ENCODE data around the gene SYNE4. TPM values are rescaled to one million over a fixed set of nuclear protein-coding genes. Genes with fewer than 3 reads are reported as not detected.

The SYNE4 gene
- total and polyA plus RNA-seq, 2 of the 13 experiments (the other 11 are each of a cell fraction or from before 2014, with no cell fraction given): 13.7 to 23.0 TPM

- ATAC-seq: peak; percentile 35
- FAIRE-seq: no peak
- Histone ChIP-seq H3K4me3 (replicated peaks in 1 of 3; ENCODE audit: insufficient read depth in 1 of 3, low read depth in 2 of 3, low read length in 3 of 3) (no peak overlapping the region), H3K36me3 (replicated peaks in 1 of 2; ENCODE audit: control insufficient read depth in 1 of 2, insufficient read depth in 2 of 2, low read length in 2 of 2) (no peaks in the 10 kb centered on the region), H3K4me2 (ENCODE audit: low read depth, low read length) (no peak overlapping the region), H3K4me1 (ENCODE audit: insufficient read depth, low read length) (no peaks in the 10 kb centered on the region), H4K20me1 (ENCODE audit: insufficient read depth, low read length) (no peaks in the 10 kb centered on the region), H2AFZ (ENCODE audit: low read length) (no peak overlapping the region), H3K9me3 (ENCODE audit: low read length) (no peaks in the 10 kb centered on the region), H3K79me2 (ENCODE audit: insufficient read depth, low read length) (no peaks in the 10 kb centered on the region), H3K27ac (ENCODE audit: extremely low read length, insufficient read depth, low read length) (no peak overlapping the region), H3K27me3 (ENCODE audit: control insufficient read depth in 1 of 2, insufficient read depth in 2 of 2, low read length in 2 of 2) (peaks cover 1 to 13% of the 10 kb centered on the region in 2 experiments; a peak in 2 of 5 replicates), H3K9ac (ENCODE audit: insufficient read depth, low read depth, low read length) (no peak overlapping the region)
- WGBS (ENCODE audit: low lambda C conversion rate): 14% methylated on average over 5 of the region's 5 CpGs
- CTCF ChIA-PET (ENCODE audit: low intra/inter-chr PET ratio, low total read pairs): no interaction called here
- no TSS peak for BruUV-seq (replicated peaks)
- in situ Hi-C loops (cut with HindIII; ENCODE audit: extremely low pct_ligation_motif_present, low pct_unique_long_range_greater_than_20kb): no loop called here
- intact Hi-C loops (cut with micrococcal nuclease; ENCODE audit: unreplicated experiment): no loop called here
- POLR2A ChIA-PET: no interaction called here
- no peak for DNase-seq (ENCODE audit: low spot score)
- TF ChIP-seq AGO1 (IDR thresholded peaks at IDR 0.05; ENCODE audit: low read depth, low read length, poor library complexity, severe bottlenecking) (no peak), ZNF34 (CRISPR knock-in tag; IDR thresholded peaks at IDR 0.05; ENCODE audit: borderline replicate concordance) (no peak), ZFY (CRISPR knock-in tag; IDR thresholded peaks at IDR 0.05) (no peak), ZKSCAN8 (CRISPR knock-in tag; IDR thresholded peaks at IDR 0.05; ENCODE audit: borderline replicate concordance) (no peak), POLR2A (IDR thresholded peaks at IDR 0.05; ENCODE audit: insufficient read depth in 1 of 2, low read depth in 2 of 2, low read length in 2 of 2) (no peak), KMT2B (CRISPR knock-in tag; IDR thresholded peaks at IDR 0.05) (no peak), STAG1 (CRISPR knock-in tag; IDR thresholded peaks at IDR 0.05) (no peak), ZMYM4 (CRISPR knock-in tag; IDR thresholded peaks at IDR 0.05) (no peak), ZBED4 (CRISPR knock-in tag; IDR thresholded peaks at IDR 0.05; ENCODE audit: borderline replicate concordance) (no peak), AGO2 (optimal IDR thresholded peaks at IDR 0.05; ENCODE audit: low read depth, low read length) (no peak), WIZ (CRISPR knock-in tag; IDR thresholded peaks at IDR 0.05) (no peak), PRDM15 (CRISPR knock-in tag; IDR thresholded peaks at IDR 0.05) (no peak), NFIB (CRISPR knock-in tag; IDR thresholded peaks at IDR 0.05; ENCODE audit: borderline replicate concordance) (no peak), ZBTB21 (CRISPR knock-in tag; IDR thresholded peaks at IDR 0.05) (no peak)
Measured at GRCh38 chr19:35978271-35978670, 30.3 kb downstream of the SYNE4 start.

All from HepG2 (cell line).